ENCODE data around the gene ZNF358.

DNA sequence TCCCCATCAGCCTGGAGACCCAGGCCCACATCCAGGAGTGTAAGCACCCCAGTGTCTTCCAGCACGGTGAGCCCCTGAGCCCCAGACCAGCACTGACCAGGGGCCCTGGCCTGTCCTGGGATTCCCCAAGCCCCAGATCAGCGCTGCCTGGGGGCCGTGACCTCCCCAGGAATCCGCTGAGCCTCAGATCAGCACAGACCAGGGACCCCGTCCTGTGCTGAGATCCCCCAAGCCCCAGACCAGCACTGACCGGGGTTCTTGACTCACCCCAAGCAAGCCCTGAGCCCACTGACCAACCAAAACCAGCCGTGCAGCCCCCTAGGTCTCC, 12.3 kb downstream of the ZNF358 start:
- TF ChIP-seq POLR2AphosphoS5 (IDR thresholded peaks at IDR 0.05; ENCODE audit: low read depth, low read length) (no peak), POLR2A (IDR thresholded peaks at IDR 0.05; ENCODE audit: low read depth, low read length) (no peak), TAF1 (IDR thresholded peaks at IDR 0.05; ENCODE audit: low read depth, low read length) (no peak), SPI1 (IDR thresholded peaks at IDR 0.05; ENCODE audit: low read depth, low read length) (no peak), POU2F2 (IDR thresholded peaks at IDR 0.05; ENCODE audit: low read depth, low read length) (no peak)
